Lower lobe of right lung (tissue), 2 donors: ENCODE measurements around the gene CEP112. TPM values are rescaled to one million over a fixed set of nuclear protein-coding genes. Genes with fewer than 3 reads are reported as not detected.

Experiments used
- ATAC-seq, 2 donors: fragments of 200-7000 bp; cut with Tn5 transposase; one replicate each; pipeline ENCODE4 v1.9.1; 2020 to 2022; ENCODE audit warnings: mild to moderate bottlenecking in 2 of 2, moderate library complexity in 2 of 2
- DNase-seq: peaks from one replicate; pipeline ENCODE4 v3.0.0-alpha.2; 2020
- H3K27ac ChIP-seq: fragments of 200-600 bp; one replicate; pipeline ENCODE4 v1.8.0; 2022
- H3K27me3 ChIP-seq: fragments of 200-600 bp; one replicate; pipeline ENCODE4 v1.8.0; 2022; ENCODE audit warnings: low read depth
- H3K36me3 ChIP-seq: fragments of 200-600 bp; one replicate; pipeline ENCODE4 v1.8.0; 2022; ENCODE audit warnings: mild to moderate bottlenecking
- H3K4me1 ChIP-seq: fragments of 200-600 bp; one replicate; pipeline ENCODE4 v1.8.0; 2022
- H3K4me3 ChIP-seq: fragments of 200-600 bp; one replicate; pipeline ENCODE4 v1.8.0; 2022; ENCODE audit warnings: mild to moderate bottlenecking
- H3K9me3 ChIP-seq: fragments of 200-600 bp; one replicate; pipeline ENCODE4 v1.8.0; 2022
- intact Hi-C: fragments of 100-400 bp; cut with DNase I; formaldehyde crosslinking; loops from one replicate; pipeline ENCODE4 v1.11.0; 2022
- total RNA-seq: library from RNA; stranded (reverse); fragmentation: NEBNext Ultra II Directional; extraction: Animal tissue kit (Norgen Biotek cat#: 25700); gene quantifications from one replicate; pipeline ENCODE4 v1.2.1, GENCODE V29; 2021
- TF ChIP-seq, protein P1 (sequence below): fragments of 200-600 bp; IDR thresholded peaks from one replicate; pipeline ENCODE4 v1.8.0; 2022; ENCODE audit warnings: antibody characterized with exemption, mild to moderate bottlenecking
- donor health status: DM: no; HTN: yes; CAD: no; lungs with severe emphysema.

CEP112 gene
- total RNA-seq, 1 donor from 2014 or later: 30.1 TPM

DNA sequence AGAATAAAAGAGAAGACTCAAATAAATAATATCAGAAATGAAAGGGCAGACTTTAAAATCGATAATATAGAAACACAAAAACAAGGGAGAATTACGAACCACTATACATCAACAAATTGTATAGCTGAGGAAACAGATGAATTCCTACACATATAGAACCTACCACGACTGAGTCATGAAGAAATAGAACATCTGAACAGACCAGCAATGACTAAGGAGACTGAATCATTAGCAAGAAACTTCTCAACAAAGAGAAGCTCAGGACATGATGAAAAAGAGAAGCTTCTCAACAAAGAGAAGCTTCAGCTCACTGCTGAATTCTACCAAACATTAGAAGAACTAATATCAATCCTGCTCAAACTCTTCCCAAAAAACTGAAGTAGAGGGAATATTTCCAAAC lies 255.9 kb downstream of the CEP112 start:
- no peak for ATAC-seq
- H3K27me3 ChIP-seq: no peaks in the 10 kb centered on the region
- DNase-seq: no peak
- intact Hi-C loops: no loop called here
- TF ChIP-seq, protein P1, sequence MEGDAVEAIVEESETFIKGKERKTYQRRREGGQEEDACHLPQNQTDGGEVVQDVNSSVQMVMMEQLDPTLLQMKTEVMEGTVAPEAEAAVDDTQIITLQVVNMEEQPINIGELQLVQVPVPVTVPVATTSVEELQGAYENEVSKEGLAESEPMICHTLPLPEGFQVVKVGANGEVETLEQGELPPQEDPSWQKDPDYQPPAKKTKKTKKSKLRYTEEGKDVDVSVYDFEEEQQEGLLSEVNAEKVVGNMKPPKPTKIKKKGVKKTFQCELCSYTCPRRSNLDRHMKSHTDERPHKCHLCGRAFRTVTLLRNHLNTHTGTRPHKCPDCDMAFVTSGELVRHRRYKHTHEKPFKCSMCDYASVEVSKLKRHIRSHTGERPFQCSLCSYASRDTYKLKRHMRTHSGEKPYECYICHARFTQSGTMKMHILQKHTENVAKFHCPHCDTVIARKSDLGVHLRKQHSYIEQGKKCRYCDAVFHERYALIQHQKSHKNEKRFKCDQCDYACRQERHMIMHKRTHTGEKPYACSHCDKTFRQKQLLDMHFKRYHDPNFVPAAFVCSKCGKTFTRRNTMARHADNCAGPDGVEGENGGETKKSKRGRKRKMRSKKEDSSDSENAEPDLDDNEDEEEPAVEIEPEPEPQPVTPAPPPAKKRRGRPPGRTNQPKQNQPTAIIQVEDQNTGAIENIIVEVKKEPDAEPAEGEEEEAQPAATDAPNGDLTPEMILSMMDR: no peak
- H3K36me3 ChIP-seq: no peaks in the 10 kb centered on the region
- H3K4me3 ChIP-seq: no peak overlapping the region
- no peaks in the 10 kb centered on the region for H3K4me1 ChIP-seq
- H3K27ac ChIP-seq: no peak overlapping the region
- peaks cover 10% of the 10 kb centered on the region for H3K9me3 ChIP-seq

DNA sequence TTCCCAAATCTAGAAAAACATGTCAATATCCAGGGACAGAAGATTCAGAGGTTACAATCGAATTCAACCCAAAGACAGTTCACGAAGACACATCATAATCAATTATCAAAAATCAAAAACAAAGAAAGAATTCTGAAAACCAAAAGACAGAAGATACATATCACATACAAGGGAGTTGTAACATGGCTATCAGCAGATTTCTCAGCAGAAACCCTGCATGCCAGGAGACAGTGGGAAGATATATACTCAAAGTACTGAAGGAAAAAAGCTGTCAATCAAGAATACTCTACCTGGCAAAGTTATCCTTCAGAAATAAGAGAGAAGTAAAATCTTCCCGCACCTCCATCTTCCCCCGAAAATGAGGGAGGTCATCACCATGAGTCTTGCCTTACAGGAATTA lies 258.6 kb downstream of the CEP112 start:
- Histone ChIP-seq H3K27ac (no peak overlapping the region), H3K27me3 (no peaks in the 10 kb centered on the region), H3K4me1 (no peaks in the 10 kb centered on the region), H3K36me3 (no peaks in the 10 kb centered on the region), H3K4me3 (no peak overlapping the region), H3K9me3 (peaks cover 8% of the 10 kb centered on the region)
- DNase-seq (no peak), ATAC-seq (no peak)
- TF ChIP-seq, protein P1: no peak
- intact Hi-C loops: no loop called here

DNA sequence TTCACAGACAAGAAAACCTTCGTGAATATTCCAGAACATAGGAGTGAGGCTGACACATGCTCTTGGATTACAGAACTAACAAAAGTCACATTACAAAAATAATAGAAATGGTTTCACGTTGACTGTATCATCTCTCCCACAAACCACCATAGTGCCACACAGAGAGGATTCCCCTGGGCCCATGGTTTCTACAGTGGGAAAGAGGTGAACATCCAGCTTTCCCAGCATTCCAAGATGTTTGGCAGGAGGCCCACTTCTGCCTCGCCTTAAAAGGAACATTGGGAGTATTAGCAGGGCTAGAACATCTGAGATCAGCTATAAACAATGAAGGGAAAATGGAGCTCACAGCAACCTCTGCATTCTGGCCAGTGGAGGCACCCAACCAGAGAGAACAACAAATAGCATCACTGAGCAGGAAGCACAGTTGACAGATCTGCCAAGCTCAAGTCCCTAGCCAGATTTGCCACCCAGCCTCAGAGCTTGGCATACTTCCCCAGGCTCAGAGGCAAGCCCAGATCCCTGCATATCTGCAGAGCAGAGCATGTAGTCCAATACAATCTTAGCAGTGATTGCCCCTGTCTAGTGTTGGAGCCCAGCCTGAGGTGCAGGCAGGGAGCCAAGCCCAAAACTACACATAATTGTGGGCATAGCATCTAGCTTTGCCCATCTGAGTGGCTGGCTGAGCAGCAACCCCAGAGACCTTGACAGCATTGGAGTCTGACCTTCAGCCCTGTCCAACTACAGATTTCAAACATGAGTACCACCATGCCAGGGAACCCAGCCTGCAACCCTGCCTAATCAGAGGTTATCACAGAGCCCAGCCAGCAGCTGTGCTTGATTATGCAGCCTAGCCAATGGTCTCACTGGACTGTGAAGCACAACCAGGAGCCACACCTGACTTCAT lies 260.4 kb downstream of the CEP112 start:
- TF ChIP-seq, protein P1: no peak
- no peak for ATAC-seq
- Histone ChIP-seq H3K36me3 (peaks cover 6% of the 10 kb centered on the region), H3K4me3 (no peak overlapping the region), H3K4me1 (no peaks in the 10 kb centered on the region), H3K9me3 (peaks cover 8% of the 10 kb centered on the region), H3K27ac (no peak overlapping the region), H3K27me3 (no peaks in the 10 kb centered on the region)
- DNase-seq: no peak
- intact Hi-C loops: no loop called here

DNA sequence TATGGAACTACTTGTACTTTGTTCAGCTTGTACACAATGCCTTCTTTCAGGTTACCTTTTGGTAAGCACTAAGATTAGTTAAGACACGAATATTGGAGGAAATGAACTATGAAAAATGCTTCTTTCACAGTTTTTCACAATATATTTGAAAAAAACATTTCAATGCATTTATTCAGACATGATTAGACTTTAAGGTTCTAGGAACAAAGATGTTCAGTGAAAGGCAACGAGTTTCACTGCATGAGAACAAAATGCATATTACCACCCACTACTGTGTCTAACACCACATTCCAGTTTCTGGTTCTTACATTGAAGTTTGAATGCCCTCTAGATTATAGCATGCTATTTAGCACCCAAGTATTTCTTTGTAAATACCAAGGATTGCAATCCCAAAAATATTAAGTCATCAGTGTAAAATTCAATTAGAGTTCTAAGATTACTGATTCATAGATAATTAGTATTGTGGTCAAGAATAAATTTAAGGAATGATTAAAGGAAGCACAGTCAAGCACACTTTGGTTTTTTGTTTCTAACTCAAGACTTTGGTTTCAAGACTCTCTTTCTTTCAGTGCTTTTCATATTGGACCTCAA lies 261.7 kb downstream of the CEP112 start:
- no peak overlapping the region for H3K4me3 ChIP-seq
- no peaks in the 10 kb centered on the region for H3K4me1 ChIP-seq
- intact Hi-C loops: no loop called here
- no peak for ATAC-seq
- DNase-seq: no peak
- TF ChIP-seq, protein P1: no peak
- H3K27me3 ChIP-seq: no peaks in the 10 kb centered on the region
- H3K36me3 ChIP-seq: peaks cover 6% of the 10 kb centered on the region
- no peak overlapping the region for H3K27ac ChIP-seq
- H3K9me3 ChIP-seq: peaks cover 8% of the 10 kb centered on the region

DNA sequence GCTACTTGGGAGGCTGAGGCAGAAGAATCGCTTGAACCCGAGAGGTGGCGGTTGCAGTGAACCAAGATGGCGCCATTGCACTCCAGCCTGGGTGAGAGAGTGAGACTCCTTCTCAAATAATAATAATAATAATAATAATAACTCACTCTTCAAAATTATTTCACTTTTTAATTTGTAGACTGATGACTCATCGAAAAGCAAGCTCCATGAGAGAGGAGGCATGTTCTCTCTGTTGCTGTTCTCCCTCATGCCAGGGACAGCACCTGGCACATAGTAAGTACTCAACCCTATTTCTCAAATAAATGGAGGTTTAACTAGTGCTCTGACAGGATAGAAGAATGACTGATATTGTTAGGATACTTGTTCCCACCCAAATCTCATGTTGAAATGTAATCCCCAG lies 265.3 kb downstream of the CEP112 start:
- intact Hi-C loops: no loop called here
- Histone ChIP-seq H3K27me3 (no peaks in the 10 kb centered on the region), H3K36me3 (peaks cover 6% of the 10 kb centered on the region), H3K9me3 (no peaks in the 10 kb centered on the region), H3K4me3 (no peak overlapping the region), H3K27ac (no peak overlapping the region), H3K4me1 (no peaks in the 10 kb centered on the region)
- ATAC-seq (no peak), DNase-seq (no peak)
- TF ChIP-seq, protein P1: no peak
